SIG-M5 (cell line): ENCODE measurements around the gene UVRAG.
"Not testable (repeated sequence)": the region's sequence is repeated elsewhere in the genome, so short reads cannot be mapped to it uniquely, and the experiment has no call there.

Source experiments
- DNase-seq: peaks from one replicate; lab custom pipeline; 2025; lab: John Stamatoyannopoulos, UW

The UVRAG gene

GRCh38 chr11:75966537-75967287 is 151.7 kb downstream of the UVRAG start:
- DNase-seq: no peak

DNA sequence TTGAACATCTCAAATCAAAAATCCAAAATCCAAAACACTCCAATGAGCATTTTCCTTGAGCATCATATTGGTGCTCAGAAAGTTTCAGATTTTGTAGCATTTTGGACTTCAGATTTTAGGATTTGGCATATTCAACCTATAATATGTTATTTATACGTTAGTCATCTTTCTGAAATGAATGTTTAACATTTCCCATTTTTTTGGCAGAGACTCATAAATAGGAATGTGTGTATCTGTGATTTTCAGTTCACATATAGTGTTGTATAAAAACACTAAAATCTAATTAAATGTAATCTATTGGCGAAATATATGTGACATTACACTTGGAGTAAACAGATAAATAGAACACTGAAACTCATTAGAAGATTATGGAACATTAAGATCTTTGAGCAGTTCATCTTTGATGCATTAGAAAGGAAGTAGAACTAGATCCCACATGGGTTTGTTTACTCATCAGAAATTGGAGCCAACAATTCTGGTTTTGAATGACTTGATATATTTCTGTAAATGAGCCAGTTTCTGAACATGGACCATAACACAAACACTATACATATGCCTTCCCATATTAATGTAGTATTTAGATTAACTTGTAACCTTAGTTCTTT is 153.1 kb downstream of the UVRAG start:
- no peak for DNase-seq

- DNase-seq: no peak
Observed at GRCh38 chr11:75969626-75970308, 154.8 kb downstream of the UVRAG start.

DNA sequence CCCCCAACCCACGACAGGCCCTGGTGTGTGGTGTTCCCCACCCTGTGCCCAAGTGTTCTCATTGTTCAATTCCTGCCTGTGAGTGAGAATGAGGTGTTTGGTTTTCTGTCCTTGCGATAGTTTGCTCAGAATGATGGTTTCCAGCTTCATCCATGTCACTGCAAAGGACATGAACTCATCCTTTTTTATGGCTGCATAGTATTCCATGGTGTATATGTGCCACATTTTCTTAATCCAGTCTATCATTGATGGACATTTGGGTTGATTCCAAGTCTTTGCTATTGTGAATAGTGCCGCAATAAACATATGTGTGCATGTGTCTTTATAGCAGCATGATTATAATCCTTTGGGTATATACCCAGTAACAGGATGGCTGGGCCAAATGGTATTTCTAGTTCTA is 158.7 kb downstream of the UVRAG start:
- DNase-seq: not testable (repeated sequence)

GRCh38 chr11:75979075-75979474 is 164.1 kb downstream of the UVRAG start:
- not testable (repeated sequence) for DNase-seq

DNA sequence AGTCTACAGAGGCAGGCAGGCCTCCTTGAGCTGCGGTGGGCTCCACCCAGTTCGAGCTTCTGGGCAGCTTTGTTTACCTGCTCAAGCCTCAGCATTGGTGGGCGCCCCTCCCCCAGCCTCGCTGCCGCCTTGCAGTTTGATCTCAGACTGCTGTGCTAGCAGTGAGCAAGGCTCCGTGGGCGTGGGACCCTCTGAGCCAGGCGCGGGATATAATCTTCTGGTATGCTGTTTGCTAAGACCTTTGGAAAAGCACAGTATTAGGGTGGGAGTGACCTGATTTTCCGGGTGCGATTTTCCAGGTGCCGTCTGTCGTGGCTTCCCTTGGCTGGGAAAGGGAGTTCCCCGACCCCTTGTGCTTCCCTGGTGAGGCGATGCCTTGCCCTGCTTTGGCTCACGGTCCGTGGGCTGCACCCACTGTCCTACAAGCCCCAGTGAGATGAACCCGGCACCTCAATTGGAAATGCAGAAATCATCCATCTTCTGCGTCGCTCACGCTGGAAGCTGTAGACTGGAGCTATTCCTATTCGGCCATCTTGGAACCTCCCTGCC is 164.5 kb downstream of the UVRAG start:
- DNase-seq: not testable (repeated sequence)

DNA sequence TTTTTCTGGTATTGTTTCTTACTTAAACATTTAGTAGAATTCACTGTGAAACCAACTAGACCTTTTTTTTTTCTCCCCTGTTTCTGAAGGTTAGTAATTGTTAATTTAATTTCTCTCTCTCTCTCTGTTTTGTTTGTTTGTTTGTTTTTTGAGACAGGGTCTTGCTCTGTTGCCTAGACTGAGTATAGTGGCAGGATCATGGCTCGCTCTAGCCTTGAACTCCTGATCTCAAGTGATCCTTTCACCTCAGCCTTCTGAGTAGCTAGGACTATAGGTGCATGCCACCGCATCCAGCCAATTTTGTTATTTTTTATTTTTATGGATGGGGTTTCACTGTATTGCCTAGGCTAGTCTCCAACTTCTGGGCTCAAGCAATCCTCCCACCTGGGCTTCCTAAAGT is 165.0 kb downstream of the UVRAG start:
- no peak for DNase-seq

GRCh38 chr11:75981546-75981945 is 166.5 kb downstream of the UVRAG start:
- DNase-seq: no peak

DNA sequence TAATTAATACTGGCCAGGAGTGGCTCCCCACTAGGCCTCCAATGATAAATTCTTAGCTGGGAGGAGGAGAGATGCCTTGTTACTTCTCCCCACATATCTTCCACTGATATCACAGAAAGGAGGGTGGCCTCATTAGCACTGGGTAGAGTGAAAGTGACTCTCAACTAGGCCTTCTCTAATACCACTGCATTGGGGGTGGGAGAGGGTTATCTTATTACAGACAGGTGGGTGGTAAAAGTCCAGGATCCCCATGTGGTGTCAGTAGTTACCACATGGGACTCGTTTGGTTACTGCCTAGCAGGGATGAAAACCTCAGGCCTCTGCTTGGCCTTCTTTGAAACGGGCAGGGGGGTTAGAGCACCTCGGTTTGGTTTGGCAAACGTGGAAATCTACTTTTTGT is 167.3 kb downstream of the UVRAG start:
- no peak for DNase-seq

GRCh38 chr11:75986966-75987365 is 172.0 kb downstream of the UVRAG start:
- no peak for DNase-seq

DNA sequence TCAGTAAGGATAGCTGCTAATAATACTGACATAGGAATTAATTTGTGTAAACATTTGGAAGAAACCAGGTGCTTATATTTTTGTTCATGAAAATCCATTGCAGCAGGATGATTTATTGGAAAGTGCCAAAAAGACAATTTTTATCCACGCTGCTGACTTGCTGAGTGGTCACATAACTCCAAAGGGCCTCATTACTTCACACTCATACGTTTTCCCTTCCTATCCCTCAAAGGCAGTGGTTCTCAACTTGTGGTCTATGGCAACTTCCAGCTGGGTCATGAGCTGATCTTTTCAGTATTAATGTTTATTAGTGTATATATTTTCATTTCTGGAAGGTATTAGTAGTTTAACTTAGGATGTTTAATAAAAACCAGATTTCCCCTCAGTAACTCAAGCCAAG is 178.1 kb downstream of the UVRAG start:
- no peak for DNase-seq

- no peak for DNase-seq
Observed at GRCh38 chr11:75994616-75995015, 179.6 kb downstream of the UVRAG start.

GRCh38 chr11:75996523-75997442 is 181.8 kb downstream of the UVRAG start:
- DNase-seq: no peak

DNA sequence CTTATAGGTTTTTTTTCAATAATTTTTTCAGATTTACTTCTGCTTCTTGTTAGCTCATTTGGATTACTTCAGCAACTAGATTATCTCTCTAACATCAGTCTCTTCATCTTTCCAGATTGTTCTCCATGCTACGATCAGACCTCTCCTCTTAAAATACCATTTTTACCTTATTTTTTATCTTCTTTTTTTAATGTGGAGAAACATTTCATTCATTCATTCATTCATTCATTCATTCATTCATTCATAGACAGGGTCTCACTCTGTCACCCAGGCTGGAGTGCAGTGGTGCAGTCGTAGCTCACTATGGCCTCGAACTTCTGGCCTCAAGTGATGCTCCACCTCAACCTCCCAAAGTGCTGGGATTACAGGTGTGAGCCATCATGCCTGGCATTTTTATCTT is 189.4 kb downstream of the UVRAG start:
- DNase-seq: no peak

DNA sequence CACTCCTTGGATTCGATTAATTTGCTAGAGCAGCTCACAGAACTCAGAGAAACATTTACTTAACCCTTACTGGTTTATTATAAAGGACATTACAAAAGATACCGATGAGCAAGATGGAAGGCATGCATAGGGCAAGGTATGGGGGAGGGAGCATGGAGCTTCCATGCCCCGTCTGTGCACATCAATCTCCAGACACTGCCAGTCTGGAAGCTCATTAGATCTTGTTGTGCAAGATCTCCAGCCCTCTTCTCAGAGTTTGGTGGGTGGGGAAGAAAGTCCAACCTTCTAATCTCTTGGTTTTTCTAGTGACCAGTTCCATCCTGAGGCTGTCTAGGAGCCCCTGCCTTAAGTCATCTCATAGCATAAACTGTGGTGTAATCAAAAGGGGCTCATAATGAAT is 190.7 kb downstream of the UVRAG start:
- DNase-seq: no peak

GRCh38 chr11:76007166-76007565 is 192.2 kb downstream of the UVRAG start:
- no peak for DNase-seq

- no peak for DNase-seq
Observed at GRCh38 chr11:76008474-76008873, 193.5 kb downstream of the UVRAG start.

GRCh38 chr11:76010051-76010450 is 195.0 kb downstream of the UVRAG start:
- DNase-seq: no peak

- no peak for DNase-seq
Observed at GRCh38 chr11:76013526-76013925, 198.5 kb downstream of the UVRAG start.

GRCh38 chr11:76023236-76024068 is 208.4 kb downstream of the UVRAG start:
- no peak for DNase-seq

- DNase-seq: no peak
Observed at GRCh38 chr11:76025068-76025467, 210.1 kb downstream of the UVRAG start.
